HepG2 (cell line): Measurements from ENCODE around the gene ENDOD1. TPM values are rescaled to one million over a fixed set of nuclear protein-coding genes. Genes with fewer than 3 reads are reported as not detected.

Source experiments
- CREM ChIP-seq, 2 experiments: sonication (generic) in 1 of 2; formaldehyde crosslinking in 1 of 2; IDR thresholded peaks; 2 replicates each; pipeline versions ENCODE4 v1.4.0 to v1.6.1; 2016 to 2020; ENCODE audit warnings: antibody characterized with exemption in 1 of 2, mild to moderate bottlenecking in 1 of 2, missing genetic modification reagents in 1 of 2
- FOXA1 ChIP-seq, 2 experiments: fragments of 450-650 bp in 1 of 2; sonication (generic) in 1 of 2; formaldehyde crosslinking in 1 of 2; IDR thresholded peaks; 2 replicates each; pipeline versions ENCODE4 v1.4.0 to v1.6.1; 2016 to 2020; ENCODE audit warnings: missing genetic modification reagents in 1 of 2
- FOXA3 ChIP-seq: IDR thresholded peaks from 2 replicates; pipeline ENCODE4 v1.6.1; 2016; ENCODE audit warnings: missing genetic modification reagents, missing compliant biosample characterization
- GABPA ChIP-seq, 2 experiments: IDR thresholded peaks; 2 replicates each; pipeline ENCODE4 v1.6.1; 2011 to 2016; ENCODE audit warnings: low read depth in 2 of 2, low read length in 1 of 2, missing biosample characterization in 1 of 2, missing genetic modification characterization in 1 of 2
- GZF1 ChIP-seq: sonication (generic); formaldehyde crosslinking; IDR thresholded peaks from 2 replicates; pipeline ENCODE4 v1.5.1; 2020; ENCODE audit warnings: mild to moderate bottlenecking, missing genetic modification reagents
- NR3C1 ChIP-seq: sonication (generic); formaldehyde crosslinking; IDR thresholded peaks from 2 replicates; pipeline ENCODE4 v1.4.0; 2020; ENCODE audit warnings: missing genetic modification reagents
- NRL ChIP-seq: sonication (generic); formaldehyde crosslinking; IDR thresholded peaks from 2 replicates; pipeline ENCODE4 v1.5.0; 2020; ENCODE audit warnings: missing genetic modification reagents, mild to moderate bottlenecking, moderate library complexity, borderline replicate concordance
- POGZ ChIP-seq: sonication (generic); formaldehyde crosslinking; IDR thresholded peaks from 2 replicates; pipeline ENCODE4 v1.4.0; 2020; ENCODE audit warnings: mild to moderate bottlenecking, missing genetic modification reagents
- STAT5B ChIP-seq: sonication (generic); formaldehyde crosslinking; IDR thresholded peaks from 2 replicates; pipeline ENCODE4 v1.4.0; 2020; ENCODE audit warnings: missing genetic modification reagents
- TCF12 ChIP-seq, 2 experiments: fragments of 450-650 bp in 1 of 2; sonication (generic) in 1 of 2; formaldehyde crosslinking in 1 of 2; IDR thresholded peaks; 2 replicates each; pipeline versions ENCODE4 v1.6.1 to v1.8.0; 2017 to 2022; ENCODE audit warnings: antibody characterized with exemption in 1 of 2, mild to moderate bottlenecking in 1 of 2, missing genetic modification reagents in 1 of 2, moderate library complexity in 1 of 2
- TOPORS ChIP-seq: sonication (generic); formaldehyde crosslinking; IDR thresholded peaks from 2 replicates; pipeline ENCODE4 v1.8.0; 2023; ENCODE audit warnings: mild to moderate bottlenecking, missing genetic modification reagents
- ZIK1 ChIP-seq: sonication (generic); formaldehyde crosslinking; IDR thresholded peaks from 2 replicates; pipeline ENCODE4 v1.5.0; 2020; ENCODE audit warnings: mild to moderate bottlenecking, low read depth, missing genetic modification reagents, borderline replicate concordance
- ZNF326 ChIP-seq: sonication (generic); formaldehyde crosslinking; IDR thresholded peaks from 2 replicates; pipeline ENCODE4 v1.4.0; 2020; ENCODE audit warnings: missing genetic modification reagents, borderline replicate concordance
- ZNF619 ChIP-seq: sonication (generic); formaldehyde crosslinking; IDR thresholded peaks from 2 replicates; pipeline ENCODE4 v1.4.0; 2020; ENCODE audit warnings: mild to moderate bottlenecking, missing genetic modification reagents
- ZNF652 ChIP-seq: IDR thresholded peaks from 2 replicates; pipeline ENCODE4 v1.6.1; 2016; ENCODE audit warnings: low read depth, borderline replicate concordance
- ZNF781 ChIP-seq: sonication (generic); formaldehyde crosslinking; IDR thresholded peaks from 2 replicates; pipeline ENCODE4 v1.5.1; 2020; ENCODE audit warnings: borderline replicate concordance, mild to moderate bottlenecking, missing genetic modification reagents; ENCODE audit errors: not compliant biosample characterization
- polyA plus RNA-seq, 8 experiments: library from polyadenylated mRNA; depleted of rRNA in 3 of 8; stranded (reverse) in 7 of 8; unstranded in 1 of 8; fragments of >200 nt; fragmentation: Illumina TruSeq in 4 of 8; extraction: Trizol in 4 of 8; gene quantifications; 2 replicates each; pipeline versions ENCODE4 v1.2.1 to v1.2.3, GENCODE V29; 2011 to 2016; ENCODE audit warnings: low read depth in 4 of 8, missing spikeins in 1 of 8, mixed read lengths in 1 of 8; ENCODE audit not compliant: insufficient read depth in 1 of 8
- total RNA-seq, 5 experiments: library from RNA; depleted of rRNA; stranded (reverse); fragments of >200 nt; fragmentation: Illumina TruSeq; extraction: Trizol; gene quantifications; 2 replicates each; pipeline ENCODE4 v1.2.3, GENCODE V29; 2016; ENCODE audit warnings: low read depth in 1 of 5
- TF ChIP-seq, protein P1 (sequence below): IDR thresholded peaks from 2 replicates; pipeline ENCODE4 v1.6.1; 2016; ENCODE audit warnings: missing compliant biosample characterization, missing genetic modification reagents, borderline replicate concordance
- TF ChIP-seq, protein P2 (sequence below): sonication (generic); formaldehyde crosslinking; conservative IDR thresholded peaks from 2 replicates; pipeline ENCODE4 v1.5.0; 2020; ENCODE audit warnings: missing genetic modification reagents
- TF ChIP-seq, protein P3 (sequence below): sonication (generic); formaldehyde crosslinking; IDR thresholded peaks from 2 replicates; pipeline ENCODE4 v1.4.0; 2020; ENCODE audit warnings: mild to moderate bottlenecking, low read depth, missing genetic modification reagents
- TF ChIP-seq, protein P4 (sequence below): sonication (generic); formaldehyde crosslinking; IDR thresholded peaks from 2 replicates; pipeline ENCODE4 v1.4.0; 2020; ENCODE audit warnings: missing genetic modification reagents, mild to moderate bottlenecking, borderline replicate concordance

The ENDOD1 gene
- total and polyA plus RNA-seq, 2 of the 13 experiments (the other 11 are each of a cell fraction or from before 2014, with no cell fraction given) = 2.0 to 6.8 TPM

DNA sequence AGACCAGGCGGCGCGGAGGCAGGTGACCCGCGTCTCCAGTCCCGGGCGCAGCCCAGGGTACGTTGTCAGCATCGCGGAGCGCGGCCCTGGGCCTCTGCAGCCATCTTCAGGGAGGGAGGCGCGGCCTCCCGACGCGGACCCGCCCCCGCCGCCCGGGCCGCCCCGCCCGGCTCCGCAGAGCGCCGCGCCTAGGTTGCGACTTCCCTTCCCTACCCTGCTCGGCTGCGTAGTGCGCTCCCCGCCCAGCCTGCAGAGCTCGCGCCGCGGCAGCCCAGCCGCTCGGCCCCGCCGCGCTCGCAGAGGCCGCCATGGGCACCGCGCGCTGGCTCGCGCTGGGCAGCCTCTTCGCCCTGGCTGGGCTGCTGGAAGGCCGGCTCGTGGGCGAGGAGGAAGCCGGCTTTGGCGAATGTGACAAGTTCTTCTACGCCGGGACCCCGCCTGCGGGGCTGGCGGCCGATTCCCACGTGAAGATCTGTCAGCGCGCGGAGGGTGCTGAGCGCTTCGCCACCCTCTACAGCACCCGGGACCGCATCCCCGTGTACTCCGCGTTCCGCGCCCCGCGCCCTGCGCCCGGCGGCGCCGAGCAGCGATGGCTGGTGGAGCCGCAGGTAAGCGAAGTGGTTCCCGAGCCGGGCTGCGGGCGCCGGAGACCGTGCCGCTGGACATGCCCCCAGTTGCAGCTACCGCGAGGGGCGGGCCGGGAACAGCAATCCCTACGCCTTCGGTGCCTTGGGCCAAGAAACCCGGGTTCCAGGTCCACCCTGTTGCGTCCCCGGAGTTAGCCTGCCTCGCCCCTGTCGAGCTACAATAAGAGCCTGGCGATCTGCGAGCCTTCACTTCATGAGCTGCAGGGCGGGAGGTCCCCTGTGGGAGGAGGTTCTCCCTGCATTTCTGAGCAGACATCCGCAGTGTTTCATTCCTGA lies at the start of gene ENDOD1 (continued):
- TF ChIP-seq ZNF652 (CRISPR knock-in tag) = no peak
- TF ChIP-seq, protein P1, sequence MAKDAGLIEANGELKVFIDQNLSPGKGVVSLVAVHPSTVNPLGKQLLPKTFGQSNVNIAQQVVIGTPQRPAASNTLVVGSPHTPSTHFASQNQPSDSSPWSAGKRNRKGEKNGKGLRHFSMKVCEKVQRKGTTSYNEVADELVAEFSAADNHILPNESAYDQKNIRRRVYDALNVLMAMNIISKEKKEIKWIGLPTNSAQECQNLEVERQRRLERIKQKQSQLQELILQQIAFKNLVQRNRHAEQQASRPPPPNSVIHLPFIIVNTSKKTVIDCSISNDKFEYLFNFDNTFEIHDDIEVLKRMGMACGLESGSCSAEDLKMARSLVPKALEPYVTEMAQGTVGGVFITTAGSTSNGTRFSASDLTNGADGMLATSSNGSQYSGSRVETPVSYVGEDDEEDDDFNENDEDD (CRISPR knock-in tag) = peak; percentile 13; the same call in 1 of the 2 replicates
- TF ChIP-seq TOPORS = no peak
- TF ChIP-seq NRL (CRISPR knock-in tag) = peak; percentile 65; the same call in 1 of the 2 replicates
- no peak for TF ChIP-seq GABPA (IDR thresholded peaks at IDR 0.05; ENCODE audit: low read depth, low read length)
- no peak for TF ChIP-seq GABPA (CRISPR knock-in tag; IDR thresholded peaks at IDR 0.05; ENCODE audit: low read depth)
- TF ChIP-seq ZNF781 (CRISPR knock-in tag) = no peak
- no peak for TF ChIP-seq POGZ (CRISPR knock-in tag)
- TF ChIP-seq CREM (IDR thresholded peaks at IDR 0.05) = no peak
- no peak for TF ChIP-seq CREM (CRISPR knock-in tag; IDR thresholded peaks at IDR 0.05)
- no peak for TF ChIP-seq NR3C1 (CRISPR knock-in tag)
- TF ChIP-seq FOXA3 (CRISPR knock-in tag) = no peak
- no peak for TF ChIP-seq ZNF326 (CRISPR knock-in tag)
- TF ChIP-seq STAT5B (CRISPR knock-in tag) = no peak
- peak; percentile 70; the same call in 1 of the 2 replicates for TF ChIP-seq ZIK1 (CRISPR knock-in tag)
- no peak for TF ChIP-seq TCF12 (IDR thresholded peaks at IDR 0.05)
- 0 out of 2 replicates have a peak, but pooled peaks have one; percentile 10 for TF ChIP-seq TCF12 (CRISPR knock-in tag; IDR thresholded peaks at IDR 0.05)
- TF ChIP-seq, protein P2, sequence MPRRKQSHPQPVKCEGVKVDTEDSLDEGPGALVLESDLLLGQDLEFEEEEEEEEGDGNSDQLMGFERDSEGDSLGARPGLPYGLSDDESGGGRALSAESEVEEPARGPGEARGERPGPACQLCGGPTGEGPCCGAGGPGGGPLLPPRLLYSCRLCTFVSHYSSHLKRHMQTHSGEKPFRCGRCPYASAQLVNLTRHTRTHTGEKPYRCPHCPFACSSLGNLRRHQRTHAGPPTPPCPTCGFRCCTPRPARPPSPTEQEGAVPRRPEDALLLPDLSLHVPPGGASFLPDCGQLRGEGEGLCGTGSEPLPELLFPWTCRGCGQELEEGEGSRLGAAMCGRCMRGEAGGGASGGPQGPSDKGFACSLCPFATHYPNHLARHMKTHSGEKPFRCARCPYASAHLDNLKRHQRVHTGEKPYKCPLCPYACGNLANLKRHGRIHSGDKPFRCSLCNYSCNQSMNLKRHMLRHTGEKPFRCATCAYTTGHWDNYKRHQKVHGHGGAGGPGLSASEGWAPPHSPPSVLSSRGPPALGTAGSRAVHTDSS = no peak
- TF ChIP-seq, protein P3, sequence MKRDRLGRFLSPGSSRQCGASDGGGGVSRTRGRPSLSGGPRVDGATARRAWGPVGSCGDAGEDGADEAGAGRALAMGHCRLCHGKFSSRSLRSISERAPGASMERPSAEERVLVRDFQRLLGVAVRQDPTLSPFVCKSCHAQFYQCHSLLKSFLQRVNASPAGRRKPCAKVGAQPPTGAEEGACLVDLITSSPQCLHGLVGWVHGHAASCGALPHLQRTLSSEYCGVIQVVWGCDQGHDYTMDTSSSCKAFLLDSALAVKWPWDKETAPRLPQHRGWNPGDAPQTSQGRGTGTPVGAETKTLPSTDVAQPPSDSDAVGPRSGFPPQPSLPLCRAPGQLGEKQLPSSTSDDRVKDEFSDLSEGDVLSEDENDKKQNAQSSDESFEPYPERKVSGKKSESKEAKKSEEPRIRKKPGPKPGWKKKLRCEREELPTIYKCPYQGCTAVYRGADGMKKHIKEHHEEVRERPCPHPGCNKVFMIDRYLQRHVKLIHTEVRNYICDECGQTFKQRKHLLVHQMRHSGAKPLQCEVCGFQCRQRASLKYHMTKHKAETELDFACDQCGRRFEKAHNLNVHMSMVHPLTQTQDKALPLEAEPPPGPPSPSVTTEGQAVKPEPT = no peak
- TF ChIP-seq ZNF619 = no peak
- no peak for TF ChIP-seq GZF1 (CRISPR knock-in tag)
- no peak for TF ChIP-seq FOXA1 (IDR thresholded peaks at IDR 0.05)
- TF ChIP-seq FOXA1 (CRISPR knock-in tag; IDR thresholded peaks at IDR 0.05) = no peak
- TF ChIP-seq, protein P4, sequence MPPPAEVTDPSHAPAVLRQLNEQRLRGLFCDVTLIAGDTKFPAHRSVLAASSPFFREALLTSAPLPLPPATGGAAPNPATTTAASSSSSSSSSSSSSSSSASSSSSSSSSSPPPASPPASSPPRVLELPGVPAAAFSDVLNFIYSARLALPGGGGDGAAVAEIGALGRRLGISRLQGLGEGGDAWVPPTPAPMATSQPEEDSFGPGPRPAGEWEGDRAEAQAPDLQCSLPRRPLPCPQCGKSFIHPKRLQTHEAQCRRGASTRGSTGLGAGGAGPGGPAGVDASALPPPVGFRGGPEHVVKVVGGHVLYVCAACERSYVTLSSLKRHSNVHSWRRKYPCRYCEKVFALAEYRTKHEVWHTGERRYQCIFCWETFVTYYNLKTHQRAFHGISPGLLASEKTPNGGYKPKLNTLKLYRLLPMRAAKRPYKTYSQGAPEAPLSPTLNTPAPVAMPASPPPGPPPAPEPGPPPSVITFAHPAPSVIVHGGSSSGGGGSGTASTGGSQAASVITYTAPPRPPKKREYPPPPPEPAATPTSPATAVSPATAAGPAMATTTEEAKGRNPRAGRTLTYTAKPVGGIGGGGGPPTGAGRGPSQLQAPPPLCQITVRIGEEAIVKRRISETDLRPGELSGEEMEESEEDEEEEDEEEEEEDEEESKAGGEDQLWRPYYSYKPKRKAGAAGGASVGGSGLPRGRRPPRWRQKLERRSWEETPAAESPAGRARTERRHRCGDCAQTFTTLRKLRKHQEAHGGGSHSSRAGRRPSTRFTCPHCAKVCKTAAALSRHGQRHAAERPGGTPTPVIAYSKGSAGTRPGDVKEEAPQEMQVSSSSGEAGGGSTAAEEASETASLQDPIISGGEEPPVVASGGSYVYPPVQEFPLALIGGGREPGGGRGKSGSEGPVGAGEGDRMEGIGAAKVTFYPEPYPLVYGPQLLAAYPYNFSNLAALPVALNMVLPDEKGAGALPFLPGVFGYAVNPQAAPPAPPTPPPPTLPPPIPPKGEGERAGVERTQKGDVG = no peak
